Stimulated activated CD8-positive, alpha-beta memory T cell treated with anti-CD3 and anti-CD28 coated beads, Interleukin-2, amount 100 ng/mL, for 48 hours (primary cell): ENCODE data around the gene ZNF710.

Experiments used
- DNase-seq, 2 donors: peaks; one replicate each; pipeline ENCODE4 v3.0.0-alpha.2; 2020; ENCODE audit warnings: low read depth in 2 of 2

Gene ZNF710

DNA sequence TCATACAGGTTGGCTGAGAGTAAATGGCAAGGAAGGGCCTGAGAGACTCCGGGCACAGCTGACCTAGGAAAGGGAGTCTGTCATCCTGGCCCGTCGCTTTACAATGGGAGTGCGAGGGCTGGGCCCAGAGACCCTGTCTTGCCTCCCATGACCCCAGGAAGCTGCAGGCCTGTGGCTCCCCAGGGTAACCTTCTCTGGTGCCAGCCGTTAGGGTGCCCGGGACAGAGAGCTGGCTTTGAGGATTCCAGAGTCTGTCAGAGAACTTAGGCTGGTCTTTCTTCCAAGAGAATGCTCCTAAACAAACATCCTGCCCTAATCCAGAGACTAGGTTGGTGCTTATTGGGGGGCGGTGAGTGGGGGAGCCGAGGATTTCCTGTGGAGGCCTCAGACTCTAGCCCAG lies 18.5 kb downstream of the ZNF710 start:
- DNase-seq, result no peak

DNA sequence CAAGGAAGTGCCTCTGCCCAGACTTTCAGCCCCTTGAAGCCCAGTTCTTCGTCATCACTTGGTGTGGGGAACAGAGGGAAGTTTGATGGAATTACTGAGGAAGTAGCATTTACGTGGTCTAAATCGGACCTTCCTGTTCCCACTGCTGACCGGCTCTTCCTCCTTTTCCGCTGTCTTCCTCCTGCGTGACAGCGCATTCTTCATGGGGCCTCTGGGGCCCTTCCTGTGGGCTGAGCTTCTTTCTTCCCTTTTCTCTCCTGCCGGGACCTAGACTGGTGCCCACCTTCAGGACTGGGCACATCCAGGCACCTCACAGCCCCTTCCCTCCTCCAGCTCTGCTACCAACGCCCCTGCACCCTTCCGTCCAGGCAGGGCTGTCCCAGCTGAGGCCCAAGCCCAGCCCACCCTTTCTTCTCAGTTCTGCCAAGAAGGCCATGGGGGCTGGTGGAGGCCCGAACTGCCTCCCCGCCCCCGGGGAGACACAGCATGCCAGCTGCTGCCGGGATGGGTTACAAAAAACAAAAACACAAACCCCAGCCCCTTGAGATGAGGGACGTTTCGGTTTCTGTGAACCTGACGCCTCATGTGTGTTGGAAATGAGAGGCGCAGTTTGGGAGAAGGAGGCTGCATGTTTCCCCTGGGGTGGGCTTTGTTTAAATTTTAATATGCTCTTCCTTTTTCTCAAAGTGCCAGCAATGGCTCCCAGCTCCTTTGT lies 19.1 kb downstream of the ZNF710 start:
- no peak for DNase-seq

DNA sequence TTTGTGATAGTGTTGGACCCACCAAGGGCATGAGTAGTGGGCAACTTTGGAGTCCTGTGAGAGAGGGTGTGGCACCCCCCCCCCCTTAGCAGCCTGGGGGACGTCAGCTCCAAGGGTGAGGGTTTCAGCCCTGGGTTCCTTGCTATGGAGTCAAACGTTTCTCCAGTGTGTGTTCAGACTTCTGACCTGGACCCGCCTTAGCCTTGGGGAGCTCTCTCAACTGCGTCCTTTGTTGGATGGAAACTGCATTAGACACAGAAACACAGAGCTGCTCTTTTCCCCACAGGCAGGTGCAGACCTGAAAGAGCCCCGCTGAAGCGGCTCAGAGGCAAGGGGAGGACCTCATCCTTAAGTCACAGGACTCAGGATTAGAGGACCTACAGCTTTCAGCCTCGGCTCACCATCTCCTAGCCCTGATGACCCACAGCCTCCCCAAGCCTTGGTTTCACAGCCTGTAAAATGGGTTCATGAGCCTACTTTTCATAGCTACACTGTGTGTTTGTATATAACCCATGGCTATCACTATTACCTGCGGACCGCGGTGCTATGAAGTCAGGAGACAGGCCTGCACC lies 19.9 kb downstream of the ZNF710 start:
- no peak for DNase-seq

DNA sequence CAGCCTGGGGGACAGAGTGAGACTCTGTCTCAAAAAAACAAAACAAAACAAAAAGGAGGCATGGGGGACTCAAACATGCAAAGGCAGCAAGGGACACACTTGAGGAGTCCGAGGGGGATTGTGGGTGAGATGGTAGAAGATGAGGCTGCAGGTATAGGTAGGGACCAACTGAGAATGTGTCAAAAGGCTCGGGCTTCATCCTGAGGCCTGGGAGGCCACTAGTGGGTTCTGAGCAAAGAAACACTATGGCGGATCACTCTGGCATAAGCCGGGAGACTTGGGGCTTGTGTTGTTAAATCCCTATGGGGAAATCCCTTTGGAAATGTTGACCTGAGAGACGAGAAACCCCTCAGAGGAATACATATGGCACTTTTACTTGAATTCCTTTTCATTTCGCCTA lies 21.2 kb downstream of the ZNF710 start:
- DNase-seq, result no peak

DNA sequence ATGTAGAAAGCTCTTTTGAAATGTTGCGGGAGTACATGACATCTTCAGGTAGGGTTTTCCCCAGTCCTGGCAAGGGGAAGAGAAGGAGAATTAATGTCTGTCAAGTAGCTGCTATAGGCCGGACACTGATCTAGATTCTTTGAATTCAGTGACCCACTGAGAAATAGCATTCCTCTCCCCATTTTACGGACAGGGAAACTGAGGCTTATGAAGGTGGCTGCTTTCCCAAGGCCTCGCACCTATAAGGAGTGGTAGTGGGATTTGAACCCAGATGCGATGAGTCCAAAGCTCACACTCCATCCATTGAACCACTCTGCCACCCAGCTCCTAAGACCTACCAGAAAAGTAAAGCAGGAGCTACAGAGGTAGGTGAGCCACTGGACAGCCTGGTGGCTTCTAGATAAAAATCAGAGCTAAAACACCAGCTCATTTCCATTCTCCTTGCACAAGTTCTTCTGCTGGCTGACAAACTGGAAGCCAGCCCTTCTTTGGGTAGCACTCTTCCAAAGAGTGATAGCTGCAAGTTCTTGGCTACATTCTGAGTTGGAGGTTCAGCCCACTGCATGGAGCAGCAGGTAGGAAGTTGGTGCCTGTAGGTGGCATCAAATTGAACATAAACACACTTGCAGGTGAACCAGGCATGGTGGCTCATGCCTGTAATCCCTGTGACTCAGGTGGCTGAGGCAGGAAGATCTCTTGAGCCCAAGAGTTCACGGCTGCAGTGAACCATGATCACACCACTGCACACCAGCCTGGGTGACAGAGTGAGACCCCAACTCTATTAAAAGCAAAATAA lies 22.0 kb downstream of the ZNF710 start:
- no peak for DNase-seq

DNA sequence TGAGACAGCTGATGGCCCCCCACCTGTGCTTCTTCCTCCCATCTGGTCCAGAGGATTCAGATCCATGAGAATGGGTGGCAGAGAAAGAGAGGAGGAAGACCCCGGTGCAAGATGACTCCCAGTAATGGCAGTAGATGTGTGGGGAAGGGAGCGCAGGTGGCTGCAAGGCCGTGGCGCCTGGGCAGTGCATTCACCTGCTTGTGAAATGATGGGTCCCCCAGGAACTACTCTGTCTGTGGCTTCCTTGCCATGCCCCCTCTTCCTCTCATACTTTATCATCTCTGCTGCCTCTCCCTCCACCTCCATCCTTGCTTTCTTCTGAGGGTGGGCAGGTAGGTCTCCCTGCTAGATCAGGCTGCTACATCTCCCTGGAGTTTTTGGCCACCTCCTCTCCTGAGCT lies 23.3 kb downstream of the ZNF710 start:
- DNase-seq, result no peak

DNA sequence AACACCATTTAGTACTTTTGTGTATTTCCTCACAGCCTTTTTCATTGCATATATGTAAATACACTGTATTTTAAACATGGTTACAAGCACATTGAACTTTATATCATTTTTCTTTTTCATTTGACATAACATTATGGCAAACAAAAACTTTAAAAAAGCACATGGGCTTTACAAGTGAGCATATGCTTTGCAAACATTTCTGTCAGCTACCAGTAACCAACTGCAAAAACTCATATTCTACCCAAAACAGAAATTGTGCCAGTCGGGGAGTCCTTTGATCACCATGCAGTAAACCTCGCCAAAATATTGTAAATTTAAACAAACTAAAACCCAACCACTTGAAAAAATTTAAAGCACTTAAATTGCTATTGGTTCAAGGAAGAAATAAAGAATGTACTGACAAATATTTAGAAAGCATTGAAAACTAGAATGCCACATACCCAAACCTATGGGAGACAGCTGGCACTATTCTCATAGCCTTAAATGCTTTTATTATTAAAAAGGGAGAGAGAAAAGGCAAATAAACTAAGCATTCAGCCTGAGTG lies 24.4 kb downstream of the ZNF710 start:
- DNase-seq, result no peak

DNA sequence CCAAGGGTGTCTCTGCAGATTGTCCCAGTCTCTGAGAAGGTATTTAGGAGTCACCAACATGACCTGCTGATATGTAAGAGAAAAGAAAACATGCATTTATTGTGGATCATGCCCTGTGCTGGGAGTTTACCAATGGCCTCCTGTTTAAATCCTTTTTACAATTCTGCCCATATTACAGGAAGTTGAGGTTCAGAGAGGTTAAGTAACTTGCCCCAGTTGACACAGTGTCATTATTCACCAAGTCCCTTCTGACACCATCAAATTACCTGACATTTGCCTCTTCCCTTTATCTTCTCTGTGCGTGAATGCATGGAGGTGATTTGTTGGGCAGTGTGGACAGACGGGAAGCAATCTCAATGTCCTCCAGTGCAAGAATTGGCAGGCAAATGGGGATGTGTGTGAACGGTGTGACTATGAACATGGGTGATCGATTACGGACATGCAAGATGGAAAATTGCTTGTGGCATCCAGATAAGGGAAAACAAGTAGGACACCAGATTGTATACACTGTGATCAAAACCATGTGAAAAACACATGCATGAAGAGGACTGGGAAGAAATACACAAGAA lies 27.3 kb downstream of the ZNF710 start:
- DNase-seq, result no peak

DNA sequence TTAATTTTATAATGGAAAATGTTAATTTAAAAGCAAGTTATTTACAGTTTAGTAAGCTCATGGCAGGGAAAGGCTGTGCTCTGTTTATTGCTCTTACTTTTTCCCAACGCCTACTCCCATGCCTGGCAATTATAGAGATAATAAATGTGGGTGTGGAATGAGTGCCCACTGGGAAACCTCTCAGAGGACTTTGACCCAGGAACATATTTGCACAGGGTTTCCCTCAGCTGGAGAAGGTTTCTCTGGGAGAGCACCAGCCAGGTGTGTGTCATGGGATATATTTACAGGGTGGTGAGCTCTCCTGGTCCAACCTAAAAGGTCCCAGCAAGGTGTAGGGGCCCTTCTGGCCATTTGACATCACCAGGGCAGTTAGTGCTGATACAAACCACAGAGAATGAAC lies 27.9 kb downstream of the ZNF710 start:
- DNase-seq, result no peak

DNA sequence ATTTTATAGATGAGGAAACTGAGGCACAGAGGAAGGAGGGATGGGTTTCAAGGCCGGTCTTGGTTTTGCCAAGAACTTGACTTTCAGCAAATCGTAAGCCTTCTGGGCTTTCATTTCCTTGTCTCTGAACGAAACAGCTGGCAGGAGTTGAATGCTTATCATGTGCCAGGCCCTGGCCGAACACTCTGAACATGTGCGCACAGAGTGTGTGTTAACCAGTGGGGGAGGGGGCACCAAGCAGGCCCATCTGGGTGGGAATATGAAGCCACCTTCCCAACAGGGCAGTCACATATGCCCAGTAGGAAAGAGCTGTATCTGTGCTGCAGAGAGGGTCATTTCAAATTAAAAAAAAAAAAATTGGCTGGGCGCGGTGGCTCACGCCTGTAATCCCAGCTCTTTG lies 29.3 kb downstream of the ZNF710 start:
- DNase-seq, result no peak

DNA sequence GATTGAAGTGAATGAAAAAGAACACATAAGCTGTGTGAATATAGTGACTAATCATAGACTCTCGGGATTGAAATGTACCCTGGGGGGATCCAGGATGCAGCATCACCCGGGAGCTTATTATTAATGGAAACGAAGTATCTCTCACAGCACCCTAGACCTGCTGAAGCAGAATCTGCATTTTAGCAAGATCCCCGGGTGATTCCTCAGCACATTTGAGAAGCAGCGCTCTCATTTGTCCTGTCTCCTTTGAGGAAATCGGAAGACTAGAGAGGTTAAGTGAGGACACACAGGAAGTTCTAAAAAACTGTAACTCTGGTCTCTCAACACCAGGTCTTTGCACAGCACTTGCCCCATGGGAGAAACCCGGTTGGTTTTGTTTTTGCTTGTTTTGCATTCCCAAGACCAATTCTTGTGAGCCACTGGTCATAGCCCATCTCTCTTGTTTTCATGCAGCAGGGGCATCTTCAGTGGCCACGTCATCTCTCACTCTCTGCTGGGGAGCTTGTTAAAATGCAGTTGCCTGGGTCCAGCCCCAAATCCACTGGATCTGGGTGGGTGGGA lies 30.2 kb downstream of the ZNF710 start:
- DNase-seq, result no peak

DNA sequence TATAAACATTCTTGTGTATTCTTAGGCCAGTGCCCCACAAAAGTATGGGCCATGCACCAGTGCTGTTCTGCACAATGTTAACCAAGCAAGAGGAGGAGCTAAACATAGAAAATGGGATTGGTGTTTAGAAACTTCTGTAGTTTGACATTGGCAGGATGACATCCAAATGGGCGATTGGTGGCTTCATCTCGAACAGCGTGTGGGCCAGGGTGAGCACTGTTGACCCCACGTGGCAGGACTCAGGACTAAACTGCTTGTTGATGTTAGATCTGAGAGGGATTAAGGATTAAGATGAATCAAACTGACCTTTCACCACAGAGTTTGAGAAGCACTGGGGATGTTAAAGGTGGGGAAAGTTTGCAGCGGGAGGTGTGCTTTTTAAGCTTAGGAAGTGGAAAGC lies 31.9 kb downstream of the ZNF710 start:
- DNase-seq, result no peak

DNA sequence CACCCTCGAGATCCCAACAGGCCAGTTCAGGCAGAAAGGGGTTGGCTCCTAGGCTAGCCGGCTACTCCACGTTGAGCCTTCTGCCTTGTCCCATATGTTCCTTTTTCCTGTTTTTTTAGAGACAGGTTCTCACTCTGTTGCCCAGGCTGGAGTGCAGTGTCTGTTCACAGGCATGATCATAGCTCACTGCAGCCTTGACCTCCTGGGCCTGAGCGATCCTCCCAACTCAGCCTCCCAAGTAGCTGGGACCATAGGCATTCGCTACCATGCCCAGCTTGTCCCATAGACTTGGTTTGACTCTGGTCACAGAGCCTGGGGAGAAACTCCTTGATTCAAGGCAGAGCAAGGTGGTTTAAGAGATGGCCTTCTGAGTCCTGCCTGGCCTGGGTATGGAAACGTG lies 32.3 kb downstream of the ZNF710 start:
- no peak for DNase-seq

DNA sequence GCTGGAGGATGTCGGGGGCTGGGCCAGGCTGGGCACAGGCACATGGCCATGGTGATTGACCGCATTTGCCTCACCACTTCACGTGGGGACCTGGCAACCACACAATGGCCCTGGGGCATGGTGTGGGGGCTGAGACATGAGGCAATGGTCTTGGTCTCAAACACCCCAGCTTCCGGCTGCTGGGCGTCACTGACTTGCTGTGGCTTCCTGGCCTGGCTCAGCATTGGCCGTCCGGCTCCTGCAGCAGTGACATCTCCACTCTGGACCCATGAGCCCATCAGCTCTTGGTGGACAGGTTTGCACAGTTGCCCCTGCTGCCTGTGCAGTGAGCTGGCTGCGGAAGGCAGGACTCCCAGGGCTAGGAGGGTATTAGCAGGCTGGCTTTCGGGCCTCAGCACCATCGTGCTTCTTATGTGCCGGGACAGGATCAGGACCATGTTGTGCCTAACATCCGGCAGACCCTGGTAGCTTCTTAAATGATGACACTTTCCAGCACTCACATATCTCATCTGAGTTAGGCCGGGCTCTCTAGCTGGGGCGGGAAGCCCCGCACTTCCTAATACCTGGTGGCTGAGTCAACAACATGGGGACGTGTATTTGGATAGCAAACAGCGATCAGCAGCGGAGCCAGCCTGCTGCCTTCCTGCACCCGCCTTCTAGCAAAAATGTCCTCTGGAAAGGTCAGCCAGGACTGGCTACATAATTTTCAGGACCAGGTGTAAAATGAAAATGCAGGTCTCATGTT lies 34.1 kb downstream of the ZNF710 start:
- DNase-seq, result no peak

DNA sequence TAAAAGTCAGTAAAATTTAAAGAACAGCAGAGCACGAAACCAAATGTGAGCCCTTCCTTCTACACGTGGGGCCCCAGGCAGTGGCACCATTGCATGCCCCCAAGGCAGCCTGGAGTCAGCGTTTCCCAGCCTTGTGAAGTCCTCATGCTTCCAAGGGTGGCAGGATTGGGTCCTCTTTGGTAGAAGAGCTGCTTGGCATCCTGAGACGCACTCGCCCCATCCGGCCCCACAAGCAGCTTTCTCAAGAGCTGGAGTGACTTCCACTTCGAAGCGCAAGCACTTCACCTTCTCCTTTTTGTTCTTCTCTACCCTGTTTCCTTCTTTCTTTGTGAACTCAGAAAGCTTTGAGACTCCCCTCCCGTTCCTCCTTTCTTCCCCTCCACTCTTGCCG lies 34.7 kb downstream of the ZNF710 start:
- DNase-seq, result no peak

DNA sequence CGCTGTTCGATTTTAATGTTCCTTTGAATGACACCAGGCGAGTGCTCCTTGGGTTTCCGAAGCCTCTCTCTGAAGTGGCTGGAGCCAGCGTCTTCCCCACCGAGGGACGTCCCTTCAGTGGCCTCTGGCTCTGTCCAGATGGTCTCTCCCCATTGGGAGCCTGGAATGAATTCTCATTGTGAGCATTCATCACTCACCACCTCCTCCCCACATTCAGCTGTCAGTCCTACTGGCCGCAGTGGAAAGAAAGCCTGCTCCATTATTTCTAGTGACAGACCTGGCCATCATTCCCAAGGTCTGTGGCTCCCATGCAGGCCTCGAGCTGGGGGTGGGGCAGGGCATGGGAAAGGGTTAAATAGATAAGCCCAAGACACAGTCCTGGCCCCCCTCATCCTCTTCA lies 35.2 kb downstream of the ZNF710 start:
- DNase-seq, result no peak

DNA sequence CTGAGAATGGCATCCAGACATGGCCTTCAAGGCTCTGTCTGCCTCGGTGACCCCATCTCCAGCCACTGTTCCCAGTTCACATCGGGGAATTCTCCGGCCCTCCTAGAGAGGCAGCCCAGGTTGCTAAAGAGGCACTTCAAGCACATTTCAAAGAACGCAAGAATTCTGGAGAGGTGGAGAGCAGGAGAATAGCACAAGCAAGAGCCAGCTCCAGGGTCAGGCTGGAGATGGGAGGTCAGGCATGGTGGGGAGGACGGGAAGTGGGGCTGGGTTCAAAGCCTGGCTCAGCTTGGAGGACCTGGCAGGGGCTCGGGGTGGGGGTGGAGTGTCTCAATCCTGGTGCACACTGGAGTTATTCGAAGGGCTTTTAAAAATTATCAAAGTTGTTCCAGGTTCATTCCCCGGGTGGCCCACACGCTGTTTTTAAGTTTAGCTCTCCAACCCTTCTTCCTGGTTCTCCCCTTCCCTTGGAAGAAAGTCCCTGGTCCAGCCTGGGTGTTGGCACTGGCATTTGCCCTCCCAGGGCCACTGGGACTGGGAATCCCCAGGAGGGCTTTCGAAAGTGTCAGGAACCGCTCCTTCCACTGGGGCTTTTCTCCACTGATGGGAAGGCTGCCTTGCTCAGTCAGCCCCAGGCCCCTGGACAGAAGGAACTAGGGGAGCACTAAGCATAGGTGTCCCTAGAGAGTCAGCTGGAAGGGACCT lies 35.8 kb downstream of the ZNF710 start:
- no peak for DNase-seq

DNA sequence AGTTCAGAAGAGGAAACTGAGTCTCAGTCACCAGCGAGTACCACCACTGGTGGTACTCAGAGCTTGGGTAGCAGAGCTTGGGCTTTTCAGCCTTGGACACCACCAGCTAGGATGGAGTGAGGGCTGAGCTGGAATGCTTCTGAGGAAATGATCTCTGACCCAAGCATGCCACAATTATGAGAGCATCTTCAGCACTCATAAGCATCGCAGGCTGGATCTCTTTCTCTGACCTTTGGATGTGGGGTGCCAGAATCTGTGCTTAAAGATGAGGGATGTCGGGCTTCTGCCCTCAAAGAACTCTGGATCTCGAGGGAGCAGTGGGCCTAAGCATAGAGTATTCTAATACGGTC lies 36.4 kb downstream of the ZNF710 start:
- DNase-seq, result no peak

DNA sequence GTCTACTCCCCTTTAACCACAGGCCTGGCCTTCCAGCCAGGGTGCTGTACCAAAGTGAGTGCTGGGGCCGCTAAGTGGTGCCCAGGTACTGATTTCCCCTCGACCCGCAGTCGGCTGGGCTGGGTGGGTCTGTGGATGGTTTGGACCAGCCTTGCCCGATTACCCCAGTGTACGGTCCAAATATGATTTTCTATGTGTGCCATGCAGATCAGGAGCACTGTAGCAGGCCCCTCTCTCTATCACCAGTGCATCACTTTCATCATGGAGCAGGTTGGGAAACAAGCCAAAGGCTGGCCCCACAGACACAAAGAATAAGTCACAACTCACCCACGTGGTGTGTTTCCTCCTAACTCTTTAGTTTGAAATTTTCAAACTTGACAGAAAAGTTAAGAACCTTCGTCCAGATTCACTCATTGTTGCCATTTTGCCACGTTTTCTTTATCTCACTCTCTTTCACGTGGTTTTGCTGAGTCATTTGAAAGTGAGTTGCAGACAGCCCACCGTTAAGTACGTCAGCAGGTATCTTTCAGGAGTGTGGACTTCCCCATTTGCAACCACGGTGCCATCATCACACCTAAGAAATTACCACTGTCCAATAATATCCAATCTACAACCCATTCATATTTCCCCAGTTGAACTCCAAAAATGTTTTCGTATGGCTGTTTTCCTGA lies 37.0 kb downstream of the ZNF710 start:
- DNase-seq, result peak in 1 of 2 donors; percentile 39

DNA sequence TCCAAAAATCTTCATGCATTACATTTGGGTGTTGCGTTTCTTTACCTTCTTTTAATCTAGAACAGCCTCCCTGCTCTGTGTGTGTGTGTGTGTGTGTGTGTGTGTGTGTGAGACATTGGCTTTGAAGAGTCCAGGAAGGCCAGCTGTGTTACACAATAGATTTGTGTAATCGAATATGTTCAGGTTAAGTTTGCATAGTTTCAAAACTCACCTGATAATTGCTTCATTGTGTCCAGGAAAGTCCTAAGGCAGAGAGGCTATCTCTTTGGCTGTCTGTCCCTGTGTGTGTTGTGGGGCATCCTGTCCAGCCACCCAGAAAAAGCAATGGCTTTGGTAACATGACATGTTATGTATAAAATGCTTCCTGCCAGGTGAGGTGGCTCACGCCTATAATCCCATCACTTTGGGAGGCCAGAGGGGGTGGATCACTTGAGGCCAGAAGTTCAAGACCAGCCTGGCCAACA lies 37.5 kb downstream of the ZNF710 start:
- DNase-seq, result no peak
